Mucosa of descending colon (tissue), 3 donors: ENCODE measurements around the gene ATP4A. TPM values are rescaled to one million over a fixed set of nuclear protein-coding genes. Genes with fewer than 3 reads are reported as not detected.

Experiments used
- ATAC-seq: fragments of 200-7000 bp; cut with Tn5 transposase; one replicate; pipeline ENCODE4 v1.9.1; 2020; ENCODE audit warnings: mild to moderate bottlenecking, moderate library complexity
- DNase-seq, 3 donors: peaks; one replicate each; pipeline ENCODE4 v3.0.0-alpha.2; 2020
- H3K36me3 ChIP-seq: fragments of 200-600 bp; one replicate; pipeline ENCODE4 v1.8.0; 2021; ENCODE audit warnings: low read depth, mild to moderate bottlenecking
- H3K4me1 ChIP-seq: fragments of 200-600 bp; one replicate; pipeline ENCODE4 v1.8.0; 2021; ENCODE audit warnings: low read depth, mild to moderate bottlenecking
- H3K4me3 ChIP-seq: fragments of 200-600 bp; one replicate; pipeline ENCODE4 v1.8.0; 2021; ENCODE audit warnings: mild to moderate bottlenecking
- H3K9me3 ChIP-seq: fragments of 200-600 bp; one replicate; pipeline ENCODE4 v1.8.0; 2021; ENCODE audit warnings: mild to moderate bottlenecking
- CTCF ChIP-seq: fragments of 200-600 bp; IDR thresholded peaks from one replicate; pipeline ENCODE4 v1.8.0; 2022; ENCODE audit warnings: antibody characterized with exemption, mild to moderate bottlenecking
- intact Hi-C, 2 donors: fragments of 100-400 bp; cut with DNase I in 1 of 2; cut with micrococcal nuclease in 1 of 2; formaldehyde crosslinking; loops; one replicate each; pipeline versions ENCODE4 v1.11.0 to v1.11.1; 2022; cut with DNase I, micrococcal nuclease
- total RNA-seq, 3 donors: library from RNA; stranded (reverse); fragmentation: NEBNext Ultra II Directional in 2 of 3; extraction: Animal tissue kit (Norgen Biotek cat#: 25700) in 2 of 3; gene quantifications; one replicate each; pipeline versions ENCODE4 v1.2.1 to v1.2.4, GENCODE V29; 2021 to 2023
- donor health status: DM: no; HTN: no; CAD: no; lungs with moderate emphysema.
- donor health status: DM: no; HTN: no; CAD: no.
- donor health status: DM: no; HTN: yes; CAD: no.

Gene ATP4A
- total RNA-seq, 3 donors from 2014 or later, result not detected

DNA sequence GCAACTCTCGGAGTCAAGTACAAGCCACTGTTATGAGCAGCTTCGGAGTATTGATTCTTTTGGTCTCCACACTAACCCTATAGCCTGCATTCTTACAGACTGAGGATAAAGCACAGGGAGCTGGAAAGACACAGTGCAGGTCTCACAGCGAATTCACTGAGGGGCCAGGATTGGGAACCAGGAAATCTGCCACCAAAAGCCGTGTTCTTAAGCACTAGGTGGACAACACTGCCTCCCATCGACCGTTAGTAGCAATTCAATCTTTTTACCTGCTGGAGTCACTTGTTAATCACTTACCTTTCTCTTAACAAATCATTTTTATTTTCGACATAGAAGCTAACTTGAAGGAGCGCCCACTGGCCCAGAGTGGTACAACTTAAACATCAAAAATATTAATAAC is 28.8 kb upstream of the ATP4A start:
- no peak for TF ChIP-seq CTCF
- Histone ChIP-seq H3K4me3 (no peak overlapping the region), H3K36me3 (no peaks in the 10 kb centered on the region), H3K9me3 (no peaks in the 10 kb centered on the region), H3K4me1 (no peaks in the 10 kb centered on the region)
- ATAC-seq, result no peak
- DNase-seq, result peak in 1 of 3 donors; percentile 19
- intact Hi-C loops, result no loop called here

DNA sequence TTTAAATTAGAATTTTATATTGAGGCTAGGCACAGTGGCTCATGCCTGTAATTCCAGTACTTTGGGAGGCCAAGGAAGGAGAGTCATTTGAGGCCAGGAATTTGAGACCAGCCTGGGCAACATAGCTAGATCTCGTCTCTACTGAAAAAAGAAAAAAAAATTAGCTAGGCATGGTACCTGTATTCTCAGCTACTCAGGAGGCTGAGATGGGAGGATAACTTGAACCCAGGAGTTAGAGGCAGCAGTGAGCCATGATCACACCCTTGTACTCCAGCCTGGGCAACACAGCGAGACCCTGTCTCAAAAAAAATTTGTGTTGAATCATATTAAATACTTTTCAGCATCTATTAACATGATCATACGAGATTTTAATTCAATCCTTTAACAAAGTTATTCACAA is 27.4 kb upstream of the ATP4A start:
- ATAC-seq (no peak), DNase-seq (no peak)
- intact Hi-C loops, result no loop called here
- H3K36me3 ChIP-seq, result no peaks in the 10 kb centered on the region
- H3K4me1 ChIP-seq, result no peaks in the 10 kb centered on the region
- TF ChIP-seq CTCF, result no peak
- no peak overlapping the region for H3K4me3 ChIP-seq
- no peaks in the 10 kb centered on the region for H3K9me3 ChIP-seq

- DNase-seq (no peak), ATAC-seq (no peak)
- intact Hi-C loops, result no loop called here
- Histone ChIP-seq H3K36me3 (no peaks in the 10 kb centered on the region), H3K9me3 (no peaks in the 10 kb centered on the region), H3K4me3 (no peak overlapping the region), H3K4me1 (no peaks in the 10 kb centered on the region)
- no peak for TF ChIP-seq CTCF
Measured at GRCh38 chr19:35587321-35587720, 23.9 kb upstream of the ATP4A start.

GRCh38 chr19:35585848-35586247 is 22.4 kb upstream of the ATP4A start, which contains the start of gene PMIS2:
PMIS2 (plus strand) TSS chr19:35586173; CDS start chr19:35586260, 87 bp downstream.
- H3K4me3 ChIP-seq, result no peak within 1 kb of the TSS
- intact Hi-C loops, result no loop called here
- no peak for TF ChIP-seq CTCF
- ATAC-seq (no peak), DNase-seq (no peak)
- H3K4me1 ChIP-seq, result no peaks in the 10 kb centered on the region
- peaks cover 3% of the 10 kb centered on the region for H3K9me3 ChIP-seq
- no peaks in the 10 kb centered on the region for H3K36me3 ChIP-seq

DNA sequence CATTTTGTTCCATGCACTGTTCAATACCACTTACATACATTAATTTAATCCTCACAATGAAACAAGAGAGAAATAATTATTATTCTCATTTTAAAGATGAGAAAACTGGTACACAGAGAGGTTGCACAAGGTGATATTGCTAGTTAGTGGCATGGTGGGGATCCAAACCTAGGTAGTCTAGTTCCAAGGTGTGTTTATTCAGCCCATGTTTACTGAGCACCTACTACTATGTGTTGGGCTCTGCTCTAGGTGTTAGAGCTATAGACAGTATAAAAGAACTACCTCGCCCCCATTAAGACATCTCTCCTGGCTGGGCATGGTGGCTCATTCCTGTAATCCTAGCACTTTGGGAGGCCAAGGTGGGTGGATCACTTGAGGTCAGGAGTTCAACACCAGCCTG is 19.3 kb upstream of the ATP4A start:
- DNase-seq (no peak), ATAC-seq (no peak)
- Histone ChIP-seq H3K9me3 (peaks cover 3% of the 10 kb centered on the region), H3K36me3 (no peaks in the 10 kb centered on the region), H3K4me3 (no peak overlapping the region), H3K4me1 (no peaks in the 10 kb centered on the region)
- no peak for TF ChIP-seq CTCF
- intact Hi-C loops, result no loop called here

DNA sequence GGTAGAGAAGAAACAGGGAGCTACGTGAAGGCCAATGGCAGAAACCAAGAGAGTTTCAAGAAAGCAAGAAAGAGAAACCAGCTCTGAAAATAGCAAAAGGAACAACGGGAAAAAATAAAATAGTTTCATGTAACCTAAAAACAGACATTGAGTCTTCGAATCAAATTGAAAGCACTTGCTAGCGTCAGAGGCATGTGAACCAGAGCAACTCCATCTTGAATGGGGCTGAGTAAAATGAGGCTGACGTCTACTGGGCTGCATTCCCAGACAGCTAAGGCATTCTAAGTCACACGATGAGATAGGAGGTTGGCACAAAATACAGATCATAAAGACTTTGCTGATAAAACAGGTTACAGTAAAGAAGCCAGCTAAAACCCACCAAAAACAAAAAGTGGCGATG is 15.2 kb upstream of the ATP4A start:
- no peak for TF ChIP-seq CTCF
- intact Hi-C loops, result no loop called here
- Histone ChIP-seq H3K9me3 (peaks cover 25% of the 10 kb centered on the region), H3K36me3 (no peaks in the 10 kb centered on the region), H3K4me1 (no peaks in the 10 kb centered on the region), H3K4me3 (no peak overlapping the region)
- ATAC-seq, result no peak
- no peak for DNase-seq
